Measurements from ENCODE around the gene SELPLG. TPM values are rescaled to one million over a fixed set of nuclear protein-coding genes. Genes with fewer than 3 reads are reported as not detected.
A peak's percentile ranks its signal among the peaks of the same experiment; 100 is the strongest.

SELPLG gene
- total and polyA plus RNA-seq, 2 donors (not counting 1 experiment from before 2014, with no cell fraction given): 6.1 to 8.0 TPM

DNA sequence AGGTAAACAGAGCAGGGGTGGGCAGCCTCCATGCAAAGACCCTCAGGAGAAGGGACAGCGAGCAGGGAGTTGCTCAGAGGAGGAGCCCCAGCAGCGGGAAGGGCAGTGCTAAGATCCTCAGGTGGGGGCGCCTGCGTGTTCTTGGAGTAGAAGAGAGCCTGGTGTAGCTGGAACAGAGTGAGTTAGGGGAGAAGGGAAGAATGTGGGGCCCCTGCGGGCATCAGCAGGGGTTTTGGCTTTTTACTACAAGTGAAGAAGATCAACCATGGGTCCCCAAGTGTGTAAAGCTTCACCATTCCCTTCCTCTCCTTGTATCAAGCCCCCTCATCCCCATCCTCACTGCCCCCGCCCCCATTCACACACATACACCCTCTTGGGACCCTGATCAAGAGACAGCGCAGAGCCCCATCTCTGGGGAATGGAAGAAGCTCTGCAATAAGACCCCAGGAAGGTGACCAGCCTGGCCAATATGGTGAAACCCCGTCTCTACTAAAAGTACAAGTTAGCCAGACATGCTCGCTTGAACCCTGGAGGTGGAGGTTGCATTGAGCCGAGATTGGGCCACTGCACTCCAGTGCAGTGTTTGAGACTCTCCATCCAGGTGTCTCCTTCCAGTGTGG, 25.6 kb downstream of the SELPLG start:
- peaks cover 14% of the 10 kb centered on the region for H3K4me1 Mint-ChIP-seq
- no peak overlapping the region for H3K4me2 ChIP-seq (replicated peaks; ENCODE audit: low read depth, low read length, poor library complexity, severe bottlenecking)
- H2AFZ ChIP-seq (ENCODE audit: insufficient read depth, low read depth, low read length, poor library complexity, severe bottlenecking): no peak overlapping the region
- H3K79me2 ChIP-seq (ENCODE audit: control insufficient read depth, insufficient read depth, low read length): no peaks in the 10 kb centered on the region
- H3K27me3 ChIP-seq (replicated peaks in 1 of 4; ENCODE audit: control extremely low read depth in 1 of 4, control insufficient read depth in 3 of 4, insufficient read depth in 4 of 4, low read length in 3 of 4): peaks cover 0 to 12% (median 2%) of the 10 kb centered on the region in 4 experiments
- no peak overlapping the region for H3K27ac ChIP-seq (ENCODE audit: low read length in 2 of 2)
- no peaks in the 10 kb centered on the region for H3K36me3 ChIP-seq (replicated peaks in 1 of 2; ENCODE audit: control extremely low read depth in 1 of 2, control insufficient read depth in 1 of 2, extremely low read depth in 1 of 2, insufficient read depth in 2 of 2, low read length in 1 of 2)
- TF ChIP-seq EZH2 (IDR thresholded peaks at IDR 0.05; ENCODE audit: borderline replicate concordance, insufficient read depth, low read depth, low read length, poor library complexity, severe bottlenecking): no peak
- TF ChIP-seq, protein P1, sequence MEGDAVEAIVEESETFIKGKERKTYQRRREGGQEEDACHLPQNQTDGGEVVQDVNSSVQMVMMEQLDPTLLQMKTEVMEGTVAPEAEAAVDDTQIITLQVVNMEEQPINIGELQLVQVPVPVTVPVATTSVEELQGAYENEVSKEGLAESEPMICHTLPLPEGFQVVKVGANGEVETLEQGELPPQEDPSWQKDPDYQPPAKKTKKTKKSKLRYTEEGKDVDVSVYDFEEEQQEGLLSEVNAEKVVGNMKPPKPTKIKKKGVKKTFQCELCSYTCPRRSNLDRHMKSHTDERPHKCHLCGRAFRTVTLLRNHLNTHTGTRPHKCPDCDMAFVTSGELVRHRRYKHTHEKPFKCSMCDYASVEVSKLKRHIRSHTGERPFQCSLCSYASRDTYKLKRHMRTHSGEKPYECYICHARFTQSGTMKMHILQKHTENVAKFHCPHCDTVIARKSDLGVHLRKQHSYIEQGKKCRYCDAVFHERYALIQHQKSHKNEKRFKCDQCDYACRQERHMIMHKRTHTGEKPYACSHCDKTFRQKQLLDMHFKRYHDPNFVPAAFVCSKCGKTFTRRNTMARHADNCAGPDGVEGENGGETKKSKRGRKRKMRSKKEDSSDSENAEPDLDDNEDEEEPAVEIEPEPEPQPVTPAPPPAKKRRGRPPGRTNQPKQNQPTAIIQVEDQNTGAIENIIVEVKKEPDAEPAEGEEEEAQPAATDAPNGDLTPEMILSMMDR (IDR thresholded peaks at IDR 0.05): no peak
- POLR2A ChIA-PET: no interaction called here
- H3K9ac ChIP-seq (ENCODE audit: low read length): no peak overlapping the region
- H4K20me1 ChIP-seq (ENCODE audit: control insufficient read depth, insufficient read depth, low read length, poor library complexity, severe bottlenecking): no peaks in the 10 kb centered on the region
- peaks cover 10% of the 10 kb centered on the region for H3K27me3 Mint-ChIP-seq
- CTCF ChIA-PET: interaction anchor here (0.7 to 1.8 kb wide), 4 partner anchors 10 to 196 kb away, joined by 3 to 11 read pairs (median 4); no protein-coding TSS in a partner anchor
- H3K27ac Mint-ChIP-seq: peak overlapping the region; percentile 26
- 93% methylated on average over 9 of the region's 10 CpGs for WGBS (ENCODE audit: insufficient coverage)
- peaks cover 0 to 4% (median 0%) of the 10 kb centered on the region in 3 donors for H3K9me3 ChIP-seq (ENCODE audit: control extremely low read depth in 1 of 3, control insufficient read depth in 2 of 3, insufficient read depth in 1 of 3, low read length in 2 of 3)
- H3K4me3 ChIP-seq (ENCODE audit: control extremely low read depth in 1 of 5, extremely low read depth in 1 of 5, insufficient read depth in 1 of 5, low read depth in 2 of 5, low read length in 4 of 5): no peak overlapping the region
- H3K4me3 Mint-ChIP-seq: no peak overlapping the region
- intact Hi-C loops (cut with micrococcal nuclease): no loop called here
- ATAC-seq (ENCODE audit: low read depth) (no peak), DNase-seq (no peak)
- peaks cover 6 to 15% of the 10 kb centered on the region in 2 donors for H3K4me1 ChIP-seq (ENCODE audit: control insufficient read depth in 2 of 2, insufficient read depth in 2 of 2, low read length in 2 of 2)
- H3K9me3 Mint-ChIP-seq (ENCODE audit: insufficient read depth): no peaks in the 10 kb centered on the region

- no peaks in the 10 kb centered on the region for H4K20me1 ChIP-seq (ENCODE audit: control insufficient read depth, insufficient read depth, low read length, poor library complexity, severe bottlenecking)
- no peak overlapping the region for H3K9ac ChIP-seq (ENCODE audit: low read length)
- no peak overlapping the region for H3K27ac Mint-ChIP-seq
- peaks cover 0 to 12% (median 2%) of the 10 kb centered on the region in 4 experiments for H3K27me3 ChIP-seq (replicated peaks in 1 of 4; ENCODE audit: control extremely low read depth in 1 of 4, control insufficient read depth in 3 of 4, insufficient read depth in 4 of 4, low read length in 3 of 4)
- H3K4me1 Mint-ChIP-seq: peaks cover under 1% of the 10 kb centered on the region
- no peak overlapping the region for H3K4me3 Mint-ChIP-seq
- no peak for TF ChIP-seq EZH2 (IDR thresholded peaks at IDR 0.05; ENCODE audit: borderline replicate concordance, insufficient read depth, low read depth, low read length, poor library complexity, severe bottlenecking)
- TF ChIP-seq, protein P1 (IDR thresholded peaks at IDR 0.05): no peak
- peaks cover 0 to 4% (median 0%) of the 10 kb centered on the region in 3 donors for H3K9me3 ChIP-seq (ENCODE audit: control extremely low read depth in 1 of 3, control insufficient read depth in 2 of 3, insufficient read depth in 1 of 3, low read length in 2 of 3)
- no peak for ATAC-seq (ENCODE audit: low read depth)
- peaks cover 8% of the 10 kb centered on the region for H3K27me3 Mint-ChIP-seq
- ChIA-PET CTCF (no interaction called here), POLR2A (interaction anchor here (0.9 kb wide), 1 partner anchor 27 kb away, joined by 7 read pairs; no protein-coding TSS in a partner anchor)
- no peak overlapping the region for H3K27ac ChIP-seq (ENCODE audit: low read length in 2 of 2)
- H3K4me1 ChIP-seq (ENCODE audit: control insufficient read depth in 2 of 2, insufficient read depth in 2 of 2, low read length in 2 of 2): peaks cover 0 to 4% of the 10 kb centered on the region in 2 donors
- no peaks in the 10 kb centered on the region for H3K9me3 Mint-ChIP-seq (ENCODE audit: insufficient read depth)
- H2AFZ ChIP-seq (ENCODE audit: insufficient read depth, low read depth, low read length, poor library complexity, severe bottlenecking): no peak overlapping the region
- H3K36me3 ChIP-seq (replicated peaks in 1 of 2; ENCODE audit: control extremely low read depth in 1 of 2, control insufficient read depth in 1 of 2, extremely low read depth in 1 of 2, insufficient read depth in 2 of 2, low read length in 1 of 2): no peaks in the 10 kb centered on the region
- no peaks in the 10 kb centered on the region for H3K79me2 ChIP-seq (ENCODE audit: control insufficient read depth, insufficient read depth, low read length)
- no peak overlapping the region for H3K4me2 ChIP-seq (replicated peaks; ENCODE audit: low read depth, low read length, poor library complexity, severe bottlenecking)
- DNase-seq: no peak
- 100% methylated on average over 9 of the region's 9 CpGs for WGBS (ENCODE audit: insufficient coverage)
- intact Hi-C loops (cut with micrococcal nuclease): no loop called here
- no peak overlapping the region for H3K4me3 ChIP-seq (ENCODE audit: control extremely low read depth in 1 of 5, extremely low read depth in 1 of 5, insufficient read depth in 1 of 5, low read depth in 2 of 5, low read length in 4 of 5)
Observed at GRCh38 chr12:108606492-108606891, 27.2 kb downstream of the SELPLG start.
